GM18861 (cell line): Measurements from ENCODE around the gene TMEM35A.
"Not testable (repeated sequence)": the region's sequence is repeated elsewhere in the genome, so short reads cannot be mapped to it uniquely, and the experiment has no call there.

Experiments
- ATAC-seq: cut with Tn5 transposase; IDR thresholded peaks from one replicate; pipeline ENCODE4 v1.9.1; 2021; ENCODE audit not compliant: unreplicated experiment

TMEM35A gene, protein sequence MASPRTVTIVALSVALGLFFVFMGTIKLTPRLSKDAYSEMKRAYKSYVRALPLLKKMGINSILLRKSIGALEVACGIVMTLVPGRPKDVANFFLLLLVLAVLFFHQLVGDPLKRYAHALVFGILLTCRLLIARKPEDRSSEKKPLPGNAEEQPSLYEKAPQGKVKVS

GRCh38 chrX:101078716-101079598 lies at the start of gene TMEM35A:
TSS of gene TMEM35A (plus strand) at chrX:101078879. CDS start at chrX:101079003, 124 bp downstream.
- no peak for ATAC-seq

DNA sequence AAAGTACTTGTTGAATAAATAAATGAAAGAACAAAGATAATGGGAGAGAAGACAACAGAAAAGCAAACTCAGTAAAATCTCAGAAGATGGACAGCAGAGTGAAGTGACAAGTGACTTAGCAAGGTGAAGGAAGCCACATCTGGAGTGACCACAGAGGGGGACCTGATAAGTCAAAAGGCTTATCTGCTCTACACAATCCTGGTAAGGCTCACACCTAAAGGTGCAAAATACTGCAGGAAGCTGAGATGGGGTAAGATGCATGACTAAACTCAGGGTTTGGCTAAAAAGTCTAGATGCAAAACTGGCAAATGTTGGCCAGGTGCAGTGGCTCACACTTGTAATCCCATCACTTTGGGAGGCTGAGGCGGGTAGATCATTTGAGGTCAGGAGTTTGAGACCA lies 49.0 kb upstream of the TMEM35A start:
- no peak for ATAC-seq

GRCh38 chrX:101037231-101037630 lies 41.4 kb upstream of the TMEM35A start:
- ATAC-seq = no peak

GRCh38 chrX:101040197-101040596 lies 38.5 kb upstream of the TMEM35A start:
- ATAC-seq = no peak

GRCh38 chrX:101051153-101051548 lies 27.5 kb upstream of the TMEM35A start:
- peak; percentile 5 for ATAC-seq

DNA sequence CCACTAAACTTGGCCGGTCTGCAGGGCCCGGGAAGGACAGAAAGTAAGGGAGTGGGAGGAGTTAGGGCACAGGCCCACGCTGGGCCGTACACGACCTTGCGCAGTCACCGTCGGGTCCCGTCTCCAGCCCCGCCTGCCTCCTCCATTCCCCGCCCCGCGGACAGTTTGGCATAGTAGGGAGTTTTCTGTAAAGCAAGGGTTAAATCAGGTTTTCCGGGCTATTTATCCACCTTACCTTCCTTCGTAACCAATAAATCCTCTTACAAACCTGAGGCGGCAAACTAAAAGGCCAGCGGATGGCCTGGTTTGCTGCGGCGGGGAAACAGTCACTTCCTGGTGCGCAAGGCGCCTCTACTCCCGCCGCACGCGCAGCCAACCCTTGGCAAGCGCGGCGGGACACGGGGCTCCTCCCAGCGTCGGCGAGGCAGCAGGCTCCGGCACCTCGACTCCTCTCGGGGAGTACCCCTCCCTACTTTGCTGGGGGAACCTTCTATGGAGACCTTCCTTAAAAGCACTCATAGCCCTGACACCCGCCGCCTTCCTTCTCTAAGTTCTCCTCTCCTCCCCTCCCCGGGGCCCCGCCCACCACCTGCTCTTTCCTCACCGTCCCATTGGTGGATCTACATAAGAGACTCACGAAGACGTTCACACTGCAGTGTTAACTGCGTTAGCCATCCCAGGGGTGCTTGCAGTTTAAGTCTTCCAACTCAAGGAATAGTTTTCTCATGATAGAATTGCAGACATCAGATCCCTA lies 27.0 kb upstream of the TMEM35A start, which contains the start of gene TRMT2B:
Gene TRMT2B (minus strand): TSS at position 563 of the 754 bp plus-strand sequence. CDS start 9,822 bp downstream, outside the sequence.
- peak; percentile 84 for ATAC-seq

GRCh38 chrX:101056551-101056950 lies 22.1 kb upstream of the TMEM35A start:
- ATAC-seq = not testable (repeated sequence)

GRCh38 chrX:101057093-101057714 lies 21.5 kb upstream of the TMEM35A start:
- ATAC-seq = peak; percentile 97

DNA sequence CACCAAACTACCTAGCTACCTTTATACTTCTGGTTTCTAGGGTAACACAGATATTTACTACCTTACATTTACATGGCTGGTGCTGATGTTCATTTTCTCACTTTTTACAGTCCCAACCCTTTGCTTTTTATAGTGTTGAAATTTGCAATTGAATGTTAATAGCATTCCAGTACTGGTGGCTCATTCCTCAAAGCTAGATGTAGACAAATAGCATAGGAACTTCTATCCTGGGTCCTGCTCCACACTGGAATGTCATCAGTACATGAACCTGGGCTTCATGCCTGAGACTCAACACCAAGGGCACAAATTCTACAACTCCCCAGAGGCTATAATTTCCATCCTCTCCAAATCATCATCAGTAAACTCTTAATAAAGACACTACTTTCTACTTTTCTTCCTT lies 16.5 kb upstream of the TMEM35A start:
- no peak for ATAC-seq

- ATAC-seq = no peak
These were observed 7.1 kb upstream of the TMEM35A start for GRCh38 chrX:101071582-101071981.

DNA sequence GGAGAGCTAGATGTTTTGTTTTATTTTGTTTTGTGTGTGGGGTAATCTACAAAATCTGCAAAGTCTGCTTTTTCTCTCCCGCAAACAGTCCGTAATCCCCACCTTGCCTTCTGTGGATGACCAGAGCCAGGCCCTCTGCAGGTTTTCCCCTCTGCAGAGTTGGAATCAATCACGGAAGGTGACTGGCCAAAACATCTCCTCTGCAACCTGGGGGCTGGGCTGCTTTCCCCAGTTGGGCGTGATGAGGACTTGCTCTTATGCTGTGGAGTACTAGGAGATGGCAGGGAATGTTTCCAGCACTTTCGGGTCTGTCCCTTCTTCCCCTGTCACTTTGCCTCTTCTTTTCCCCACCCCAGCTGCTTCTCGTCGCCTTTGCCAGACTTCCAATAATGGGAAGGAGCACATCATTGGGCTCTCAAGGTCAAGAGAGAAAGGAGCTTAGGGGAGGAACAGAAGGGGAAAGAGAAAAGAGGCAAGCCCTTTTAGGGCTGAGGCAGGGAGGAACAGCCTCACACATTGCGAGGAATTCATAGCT lies 1.1 kb downstream of the TMEM35A start:
- no peak for ATAC-seq

DNA sequence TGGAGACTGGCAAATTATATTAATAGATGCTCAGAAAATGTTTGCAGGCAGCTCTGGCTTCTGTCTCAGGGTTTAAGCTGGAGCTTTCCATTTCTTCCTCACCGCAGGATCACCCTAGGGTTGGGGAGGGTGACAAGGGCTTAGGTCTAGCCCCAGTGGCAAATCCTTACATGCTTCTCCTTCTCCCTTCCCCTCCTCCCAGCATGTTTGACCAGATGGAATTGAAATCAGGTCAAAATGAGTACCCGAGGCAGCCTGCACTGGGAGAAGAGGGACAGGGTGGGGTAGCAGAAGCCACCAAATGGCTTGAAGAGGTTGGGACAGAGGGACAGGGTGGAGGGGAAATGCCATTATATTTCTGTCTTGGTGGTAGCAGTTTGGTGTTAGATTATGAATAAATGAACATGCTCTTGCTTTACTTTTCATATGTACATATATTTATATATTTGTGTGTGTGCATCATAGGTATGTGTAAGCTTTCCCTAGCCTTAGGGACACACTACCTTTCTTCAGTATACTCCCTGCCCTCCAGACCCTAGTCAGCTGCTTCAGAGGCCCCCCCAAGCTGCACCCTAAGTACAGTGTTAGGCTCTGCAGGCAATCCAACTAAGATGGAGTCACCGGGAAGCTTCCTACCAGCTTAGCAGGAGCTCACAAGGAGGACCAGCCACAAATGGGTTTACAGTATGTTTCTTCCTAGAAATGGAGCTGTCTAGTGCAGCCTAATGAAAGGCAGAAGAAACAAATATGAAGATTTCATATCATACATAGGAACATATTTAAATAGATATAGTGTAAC lies 1.8 kb downstream of the TMEM35A start:
- no peak for ATAC-seq

GRCh38 chrX:101081231-101081630 lies 2.6 kb downstream of the TMEM35A start:
- ATAC-seq = no peak

- ATAC-seq = no peak
These were observed 13.1 kb downstream of the TMEM35A start for GRCh38 chrX:101091817-101092216.

DNA sequence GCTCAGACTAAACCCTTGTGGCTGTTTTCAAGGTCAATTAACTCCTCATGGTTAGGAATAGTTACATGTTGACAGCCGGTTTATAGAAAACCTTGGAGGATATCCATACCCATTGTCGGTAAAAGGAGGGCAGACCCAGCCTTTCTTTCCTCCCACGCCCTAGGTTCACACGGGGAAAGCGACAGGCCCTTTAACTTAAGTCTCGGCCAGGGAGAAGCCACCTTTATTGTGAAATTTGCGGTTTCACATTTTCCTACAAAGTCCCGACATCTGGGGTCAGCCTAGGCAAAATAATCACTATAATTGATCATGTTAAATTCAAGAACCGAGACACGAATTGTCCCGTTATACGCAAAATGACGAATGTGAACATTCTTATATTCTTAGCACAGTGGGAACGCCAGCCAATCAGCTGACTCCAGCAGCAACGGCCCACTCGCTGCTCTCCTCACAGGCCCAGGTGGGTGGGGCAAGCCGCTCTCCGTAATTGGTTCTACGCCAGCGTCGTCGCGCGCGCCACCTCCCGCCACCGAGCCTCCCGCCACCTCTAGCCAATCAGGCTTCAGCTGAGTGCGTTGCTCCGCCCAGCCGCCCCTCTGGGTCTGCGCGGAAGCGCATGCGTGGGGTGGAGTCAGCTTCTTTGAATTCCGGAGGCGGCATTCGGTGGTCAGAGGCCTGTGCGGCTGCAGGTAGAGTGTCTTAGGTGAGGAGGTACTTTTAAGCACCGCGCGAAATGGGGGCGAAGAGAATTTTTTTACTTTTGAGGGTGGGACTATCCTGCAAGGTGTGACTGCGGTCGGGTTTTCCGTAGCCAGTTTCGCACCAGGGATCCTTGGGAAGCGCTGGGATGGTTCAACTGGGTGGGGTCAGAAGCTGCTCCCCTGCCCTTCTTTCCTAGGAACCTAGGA lies 19.1 kb downstream of the TMEM35A start, which contains the start of gene CENPI:
Gene CENPI (plus strand): TSS at position 659 of the 908 bp plus-strand sequence. CDS start 2,867 bp downstream, outside the sequence.
- ATAC-seq = peak; percentile 94

DNA sequence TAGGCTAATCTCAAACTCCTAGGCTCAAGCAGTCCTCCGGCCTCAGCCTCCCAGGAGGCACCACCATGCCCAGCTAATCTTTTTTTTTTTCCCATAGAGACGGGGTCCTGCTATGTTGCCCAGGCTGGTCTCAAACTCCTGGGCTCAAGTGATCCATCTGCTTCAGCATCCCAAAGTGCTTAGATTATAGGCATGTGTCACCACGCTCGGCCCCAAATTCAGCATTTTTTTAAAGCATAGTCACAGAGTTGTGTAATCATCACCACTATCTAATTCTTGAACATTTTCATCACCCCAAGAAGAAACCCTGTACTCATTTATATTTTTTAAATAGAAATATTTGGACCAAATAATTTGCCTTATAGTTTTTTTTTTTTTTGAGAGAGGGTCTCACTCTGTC lies 29.6 kb downstream of the TMEM35A start:
- no peak for ATAC-seq

DNA sequence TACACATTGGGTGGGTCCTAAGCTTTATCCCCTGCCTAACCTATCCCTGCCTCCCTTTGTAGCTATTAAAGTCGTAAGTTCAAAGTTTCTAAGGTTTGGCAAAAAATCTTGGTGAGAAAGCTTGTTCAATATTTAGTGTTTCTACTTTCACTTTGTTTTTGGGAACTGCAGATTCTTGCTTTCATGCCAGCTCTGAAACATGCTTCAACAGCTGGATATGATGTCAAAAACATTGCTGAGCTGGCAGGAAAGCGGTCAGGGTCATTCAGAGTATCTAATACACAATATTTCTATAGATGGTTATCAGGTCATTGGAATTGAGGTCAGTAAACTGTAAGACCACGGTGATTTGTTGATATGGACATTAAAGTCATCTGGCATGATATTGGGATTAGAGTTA lies 39.0 kb downstream of the TMEM35A start:
- ATAC-seq = no peak

DNA sequence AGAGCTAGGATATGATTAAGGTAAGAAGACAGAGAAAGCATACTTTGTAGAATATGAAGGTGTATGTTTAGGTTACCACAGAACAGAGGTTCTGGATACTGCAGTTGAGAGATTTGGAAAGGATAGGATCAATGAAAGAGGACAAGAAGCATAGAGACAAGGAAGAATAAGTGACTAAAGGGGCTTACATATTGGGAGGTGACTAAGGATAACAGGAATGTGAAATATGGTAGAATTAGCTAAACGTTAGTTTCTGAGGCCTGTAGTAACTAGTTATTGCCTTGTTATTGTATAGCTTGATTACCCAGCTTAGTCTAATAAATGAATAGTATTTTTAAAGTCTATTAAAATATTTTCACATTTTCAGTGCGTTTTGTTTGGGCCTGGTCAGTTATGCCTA lies 57.6 kb downstream of the TMEM35A start:
- no peak for ATAC-seq
